HS-27A (cell line): ENCODE measurements around the gene ITGAV.

Source experiments
- DNase-seq: peaks from one replicate; pipeline ENCODE4 v3.0.0-alpha.2; 2012; ENCODE audit warnings: low read depth, missing footprints

ITGAV gene

DNA sequence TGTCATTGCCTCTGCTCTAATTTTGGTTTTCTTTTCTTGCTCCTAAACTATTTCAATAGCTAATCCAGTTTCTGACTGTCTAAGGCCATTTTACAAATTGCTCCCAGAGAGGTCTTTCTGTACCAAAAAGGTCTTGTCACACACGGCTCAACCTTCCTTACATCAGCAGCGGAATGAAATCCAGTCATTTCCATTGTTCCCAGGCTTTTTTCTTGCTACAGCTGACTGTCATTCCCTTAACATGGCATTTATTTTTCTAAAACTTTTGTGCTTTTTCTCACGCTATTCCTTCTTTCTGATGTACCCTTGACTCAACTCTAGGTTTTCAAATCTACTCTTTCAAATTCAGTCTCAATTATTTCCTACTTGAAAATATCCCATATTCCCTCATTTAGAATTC lies 128.3 kb downstream of the ITGAV start:
- DNase-seq = no peak

DNA sequence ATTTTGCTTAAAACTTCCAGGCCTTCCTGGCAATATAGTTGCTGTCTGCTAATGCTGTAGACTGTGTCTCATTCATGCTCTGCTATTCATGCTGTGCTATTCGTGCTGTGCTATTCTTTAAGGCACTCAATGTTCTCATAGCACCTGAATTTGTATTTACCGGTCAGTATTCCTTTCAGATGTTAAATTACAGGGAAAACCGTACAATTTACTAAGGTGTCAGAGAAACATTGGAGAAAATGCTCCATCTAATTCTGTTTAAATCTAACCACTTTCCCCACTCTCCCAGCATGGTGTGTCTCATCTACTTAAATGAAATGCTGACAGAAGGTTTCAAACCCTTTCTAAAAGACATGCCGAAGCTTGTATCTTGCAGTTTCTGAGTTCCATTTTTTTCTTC lies 129.0 kb downstream of the ITGAV start:
- DNase-seq = no peak

DNA sequence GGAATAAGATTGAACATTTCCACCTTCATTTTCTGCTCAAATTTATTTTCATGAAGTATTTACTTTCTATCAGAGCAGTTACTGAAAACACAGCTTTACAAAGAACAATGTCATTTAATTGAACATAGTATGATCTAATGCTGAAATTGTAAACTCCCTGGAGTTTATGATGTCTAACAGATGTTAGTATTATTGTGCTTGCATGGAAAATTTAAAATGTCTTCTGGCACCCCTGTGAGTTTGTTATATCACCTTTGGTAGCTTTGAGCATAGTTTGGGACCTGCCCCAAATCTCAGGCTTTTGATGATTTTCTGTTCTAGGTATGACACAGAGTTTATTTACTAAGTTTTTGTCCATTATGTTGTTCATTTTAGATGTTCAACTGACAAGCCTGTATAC lies 132.1 kb downstream of the ITGAV start:
- no peak for DNase-seq

DNA sequence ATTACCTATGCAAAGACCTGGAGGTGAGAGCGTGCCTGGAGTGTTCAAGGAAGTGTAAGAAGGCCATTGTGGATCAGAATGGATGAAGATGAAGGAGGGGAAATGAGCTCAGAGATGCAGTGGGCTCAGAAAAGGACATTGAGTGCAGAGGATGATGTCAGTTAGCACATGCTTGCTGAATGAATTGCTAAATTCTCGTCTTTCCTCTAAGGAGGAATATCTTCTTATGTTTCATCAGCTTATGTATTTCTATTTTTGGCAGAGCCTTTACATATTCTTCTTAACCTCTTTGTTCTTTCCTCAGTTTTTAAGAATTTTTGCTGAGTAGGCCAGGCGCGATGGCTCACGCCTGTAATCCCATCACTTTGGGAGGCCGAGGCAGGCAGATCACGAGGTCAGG lies 134.9 kb downstream of the ITGAV start:
- no peak for DNase-seq

DNA sequence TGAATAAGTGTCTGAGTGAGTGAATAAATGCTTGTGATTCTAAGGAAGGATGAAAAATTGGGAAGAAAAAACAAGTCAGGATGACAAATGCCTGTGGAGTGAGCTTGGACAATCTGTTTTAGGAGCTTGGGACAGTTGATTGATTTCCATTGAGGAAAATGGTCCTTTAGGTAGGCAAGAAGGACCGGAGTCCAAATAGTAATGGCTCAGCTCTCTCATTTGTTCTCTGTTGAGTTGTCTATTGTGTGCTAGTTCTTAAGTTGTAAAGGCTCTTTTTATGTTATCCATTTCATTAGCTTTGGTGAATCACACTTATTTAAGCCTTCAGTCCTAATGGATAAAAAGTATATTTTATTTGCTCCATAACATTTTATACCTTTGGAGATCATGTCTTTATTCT lies 135.9 kb downstream of the ITGAV start:
- DNase-seq = no peak

DNA sequence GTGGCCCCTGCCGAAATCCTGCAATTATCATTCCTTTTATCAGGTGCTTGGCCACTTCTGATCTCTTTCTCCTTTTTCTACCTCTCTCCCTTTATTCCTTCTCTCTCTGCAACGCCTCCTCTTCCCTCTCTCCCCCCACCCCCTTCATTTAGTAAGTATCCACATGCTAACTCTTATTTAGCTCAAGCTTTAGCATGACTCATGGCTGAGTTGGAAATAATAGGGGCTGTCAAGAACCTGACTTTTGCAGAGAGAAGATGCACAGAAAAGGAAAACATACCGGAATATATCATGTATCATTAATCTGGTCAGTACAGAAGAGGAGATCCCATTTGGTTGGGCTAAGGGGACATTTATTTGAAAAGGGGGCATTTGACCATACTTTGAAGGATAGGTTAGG lies 137.1 kb downstream of the ITGAV start:
- no peak for DNase-seq

DNA sequence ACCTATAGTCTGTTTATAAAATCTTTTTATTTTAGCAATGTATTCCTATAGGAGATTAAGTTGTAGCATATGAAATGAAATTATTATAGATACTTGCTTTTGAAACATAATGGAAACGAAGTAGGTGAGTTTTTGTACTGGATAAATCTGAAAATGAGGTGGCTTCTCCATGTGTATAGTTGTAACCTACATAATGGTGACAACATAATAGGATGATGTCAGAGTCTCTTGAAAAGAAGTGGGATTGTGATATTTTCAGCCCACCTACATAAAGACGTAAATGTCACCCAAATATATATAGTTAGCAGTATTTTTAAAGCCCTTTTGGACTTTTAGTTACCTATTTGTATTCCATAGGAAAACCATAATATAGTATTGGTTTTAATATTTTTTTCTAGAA lies 138.8 kb downstream of the ITGAV start:
- no peak for DNase-seq
